ENCODE measurements around the gene PCGF1.

PCGF1 gene

DNA sequence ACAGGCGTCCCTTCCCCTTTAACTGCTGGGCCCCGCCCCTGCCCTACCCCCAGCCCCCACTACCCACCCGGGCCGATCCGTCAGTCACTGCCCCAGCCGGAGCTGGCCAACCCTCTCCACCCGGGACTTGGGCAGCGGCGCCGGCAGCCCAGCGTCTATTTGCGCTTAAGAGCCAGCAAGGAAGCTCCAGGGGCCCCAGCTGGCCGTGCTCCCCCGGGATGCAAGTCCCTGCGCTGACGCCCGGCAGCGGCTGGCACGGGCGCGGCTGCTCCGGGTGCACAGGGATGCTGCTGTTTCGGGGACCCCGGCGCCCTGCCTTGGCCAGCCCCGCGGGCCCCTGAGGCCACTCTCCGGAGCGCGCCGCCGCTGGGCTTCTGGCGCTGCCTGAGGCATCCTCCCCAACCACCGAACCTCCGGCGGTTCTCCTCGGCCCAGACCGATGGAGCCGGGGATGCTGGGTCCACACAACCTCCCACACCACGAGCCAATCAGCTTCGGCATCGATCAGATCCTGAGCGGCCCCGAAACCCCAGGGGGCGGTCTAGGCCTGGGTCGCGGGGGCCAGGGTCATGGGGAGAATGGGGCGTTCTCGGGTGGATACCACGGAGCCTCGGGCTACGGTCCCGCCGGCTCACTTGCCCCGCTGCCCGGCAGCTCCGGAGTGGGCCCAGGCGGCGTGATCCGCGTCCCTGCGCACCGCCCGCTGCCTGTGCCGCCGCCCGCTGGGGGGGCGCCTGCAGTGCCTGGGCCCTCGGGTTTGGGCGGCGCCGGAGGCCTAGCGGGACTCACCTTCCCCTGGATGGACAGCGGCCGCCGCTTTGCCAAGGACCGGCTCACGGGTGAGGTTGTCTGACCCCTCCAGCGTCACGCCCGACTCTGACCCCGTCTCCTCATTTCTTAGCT lies 7.1 kb upstream of the PCGF1 start, which contains the start of gene TLX2:
TLX2 (plus strand) TSS at position 83 of the 903 bp plus-strand sequence; CDS start at position 440, 357 bp downstream.
- no peak for DNase-seq

DNA sequence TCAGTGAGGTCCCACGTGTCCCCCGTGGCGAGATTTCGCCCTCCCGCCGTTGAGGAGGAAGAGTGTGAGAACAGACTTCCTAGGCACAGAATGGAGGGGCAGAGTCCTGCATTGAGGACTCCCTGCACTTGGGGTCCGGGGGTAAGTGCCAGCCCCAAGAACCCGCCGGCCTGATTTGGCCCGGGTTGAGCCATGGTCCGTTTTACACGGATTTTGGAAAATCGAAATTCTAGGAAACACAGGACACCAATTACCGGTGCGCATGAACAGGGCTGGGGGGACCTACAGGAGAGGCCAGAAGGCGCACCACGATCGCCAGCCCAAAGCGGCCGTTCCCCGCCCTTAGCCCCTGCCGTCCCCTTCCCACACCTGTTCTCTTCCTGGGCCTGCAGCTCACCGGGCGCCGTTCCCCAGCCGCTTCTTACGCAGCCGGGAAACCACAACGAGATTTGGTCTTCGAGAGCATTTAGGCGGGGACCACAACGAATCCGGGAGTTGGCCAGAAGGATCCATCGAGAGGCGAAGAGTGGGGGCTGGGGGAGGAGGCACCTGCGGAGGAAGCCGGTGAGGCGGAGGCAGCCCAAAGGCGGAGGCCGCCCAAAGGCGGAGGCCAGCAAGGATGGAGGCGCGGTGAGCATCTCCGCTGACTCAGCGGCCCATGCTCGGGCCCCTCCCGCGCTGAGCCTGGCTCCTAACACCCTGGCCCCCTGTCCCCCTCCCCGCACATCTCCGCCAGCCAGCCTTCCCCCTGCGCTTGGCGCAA lies 6.3 kb upstream of the PCGF1 start:
- no peak for DNase-seq

DNA sequence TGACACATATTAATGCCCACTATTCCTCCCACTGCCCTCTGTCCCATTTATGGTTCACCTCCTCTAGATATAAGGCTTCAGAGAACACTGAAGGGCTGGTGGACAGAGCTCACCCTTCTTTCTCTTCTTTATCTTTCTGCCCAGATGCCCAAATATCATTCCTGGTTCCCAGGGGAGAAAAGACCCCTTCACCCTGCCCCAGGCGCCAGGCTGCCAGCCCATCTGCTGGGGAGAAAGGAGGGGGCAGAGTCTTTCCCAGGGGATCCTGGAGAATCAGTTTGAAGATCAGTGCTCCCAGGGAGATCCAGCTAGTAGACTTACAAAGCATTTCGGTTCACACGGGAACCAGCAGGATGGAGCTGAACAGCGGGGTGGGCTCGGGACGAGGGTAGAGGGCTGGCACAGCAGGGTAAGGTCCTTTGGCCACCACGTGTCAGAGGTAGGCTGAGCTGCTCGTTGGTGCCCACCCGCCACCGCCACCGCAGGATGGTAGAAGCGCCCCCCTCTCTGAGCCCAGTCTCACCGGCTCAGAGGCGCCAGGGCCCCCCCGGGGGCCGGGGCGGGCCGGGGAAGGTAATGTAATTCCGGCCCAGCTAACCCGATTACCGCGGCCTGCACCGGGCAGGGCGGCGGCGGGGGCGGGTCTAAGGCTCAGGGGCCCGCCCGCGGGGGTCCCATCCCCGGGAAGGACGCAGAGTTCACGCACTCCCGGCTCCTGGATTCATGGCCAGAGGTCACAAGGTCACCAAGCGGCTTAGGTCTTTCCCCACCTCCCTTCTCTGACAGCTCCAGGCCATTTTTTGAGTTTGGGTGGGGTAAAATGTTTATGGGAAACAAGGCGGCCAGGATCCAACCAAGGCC lies 5.5 kb upstream of the PCGF1 start:
- DNase-seq = no peak

DNA sequence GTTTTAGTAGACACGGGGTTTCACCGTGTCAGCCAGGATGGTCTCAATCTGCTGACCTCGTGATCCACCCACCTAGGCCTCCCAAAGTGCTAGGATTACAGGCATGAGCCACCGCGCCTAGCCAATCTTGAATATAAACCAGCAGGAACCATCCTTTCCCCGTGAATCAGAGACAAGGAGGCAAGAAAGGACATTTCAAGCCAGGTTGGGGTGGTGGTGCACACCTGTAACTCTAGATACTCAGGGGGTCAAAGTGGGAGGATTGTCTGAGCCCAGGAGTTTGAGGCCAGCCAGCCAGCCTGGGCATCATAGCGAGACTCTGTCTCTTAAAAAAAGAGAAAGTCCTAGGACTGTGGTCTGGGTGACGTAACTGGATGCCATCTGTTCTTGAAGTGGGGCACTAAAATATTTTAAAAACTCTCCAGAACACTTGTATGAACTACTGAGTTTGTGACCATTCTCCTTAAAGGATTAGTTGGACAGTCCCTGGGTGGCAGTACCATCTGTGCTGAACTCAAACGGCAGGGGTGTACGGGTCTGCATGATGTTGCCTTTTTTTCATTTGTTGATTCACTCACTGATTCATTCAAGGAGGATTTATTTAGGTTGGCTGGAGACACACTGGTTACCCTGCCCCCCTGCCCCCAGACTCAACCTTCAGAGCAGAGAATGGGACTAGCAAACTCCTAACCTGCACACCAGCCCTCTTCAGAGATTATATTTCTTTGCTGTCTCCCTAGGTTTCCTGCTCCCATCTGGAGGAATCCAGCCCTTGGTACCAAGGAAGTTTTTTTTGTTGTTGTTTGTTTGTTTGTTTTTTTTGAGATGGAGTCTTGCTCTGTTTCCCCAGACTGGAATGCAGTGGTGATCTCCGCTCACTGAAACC lies 3.9 kb upstream of the PCGF1 start:
- DNase-seq = no peak

DNA sequence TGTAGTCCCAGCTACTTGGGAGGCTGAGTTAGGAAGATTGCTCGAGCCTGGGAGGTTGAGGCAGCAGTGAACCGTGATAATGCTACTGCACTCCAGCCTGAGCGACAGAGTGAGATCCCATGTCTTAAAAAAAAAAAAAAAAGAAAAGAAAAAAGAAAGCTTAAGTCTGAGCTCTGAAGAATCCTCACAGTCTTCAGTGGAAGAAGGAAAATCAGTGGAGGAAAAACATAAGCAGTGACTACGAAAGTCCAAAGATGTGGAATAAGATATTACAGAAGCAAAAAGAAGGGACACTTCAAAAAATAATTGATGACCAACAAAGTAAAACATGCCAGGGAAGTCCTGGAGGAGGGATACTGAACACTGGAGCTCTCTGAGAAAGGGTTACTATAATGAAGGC lies 2.8 kb upstream of the PCGF1 start:
- no peak for DNase-seq

DNA sequence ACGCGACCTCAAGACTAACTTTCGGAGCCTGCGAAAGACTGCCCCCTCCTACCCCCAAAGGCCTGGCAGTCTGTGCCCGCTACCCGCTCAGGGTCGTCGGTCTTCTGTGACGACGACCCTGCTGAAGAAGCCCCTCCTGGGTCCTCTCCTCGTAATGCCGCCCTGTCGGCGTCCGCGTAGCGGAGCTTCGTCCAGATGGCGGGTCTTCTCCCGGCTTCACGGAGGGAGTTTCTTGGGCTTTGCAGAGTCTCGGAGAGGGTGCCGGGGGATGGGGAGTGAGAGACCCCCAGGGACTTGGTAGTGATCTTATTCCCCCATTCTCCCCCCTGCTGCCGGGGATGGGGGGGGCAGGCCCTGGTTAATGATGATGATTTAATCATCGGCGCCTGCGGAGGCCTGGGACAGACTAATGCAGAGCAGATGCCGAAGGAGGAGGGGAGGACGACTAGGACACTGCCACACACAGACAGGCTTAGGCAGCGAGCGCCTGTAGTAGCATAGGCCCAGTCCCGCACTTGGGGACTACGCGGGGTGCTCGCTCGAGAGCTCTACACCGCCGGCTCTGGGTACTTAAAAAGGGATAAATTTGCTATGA lies 528 bp upstream of the PCGF1 start:
- DNase-seq = no peak

DNA sequence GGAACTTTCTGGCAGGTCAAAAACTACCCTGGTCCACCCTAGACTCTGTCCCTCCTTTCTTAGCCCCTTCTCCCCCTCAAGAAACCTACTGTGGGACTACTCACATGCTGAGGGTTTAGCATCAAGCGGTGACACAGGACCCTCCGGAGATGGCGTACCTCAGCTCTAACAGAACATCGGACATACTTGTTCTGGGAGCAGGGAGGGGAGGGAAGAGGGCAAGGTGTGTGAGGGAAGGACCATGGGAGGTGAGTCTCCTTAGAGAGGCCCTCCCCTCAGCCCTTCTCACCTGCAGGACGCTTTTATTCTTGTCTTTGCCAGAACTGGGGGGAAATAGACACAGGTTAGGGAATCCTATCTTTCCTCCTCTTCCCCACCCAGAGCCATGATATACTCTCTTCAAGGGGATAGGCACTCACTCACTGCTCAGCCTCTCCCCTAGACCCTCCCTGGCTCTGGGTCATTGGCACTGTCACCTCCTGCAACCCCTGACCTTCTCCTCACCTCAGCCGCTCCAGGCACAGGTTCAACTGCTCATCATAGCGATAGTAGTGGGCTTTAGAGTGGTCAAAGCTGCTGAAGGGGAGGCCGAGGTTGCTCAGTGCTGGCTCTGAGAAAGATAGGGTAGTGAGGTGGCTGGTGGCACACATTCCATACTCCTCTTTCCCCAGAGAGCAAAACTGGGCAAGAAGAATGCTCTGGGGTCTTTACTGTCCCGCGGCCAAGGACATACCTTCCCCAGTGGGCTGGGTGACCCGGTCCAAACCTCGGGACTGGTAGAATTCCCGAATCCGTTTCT lies 1.8 kb downstream of the PCGF1 start:
- no peak for DNase-seq

DNA sequence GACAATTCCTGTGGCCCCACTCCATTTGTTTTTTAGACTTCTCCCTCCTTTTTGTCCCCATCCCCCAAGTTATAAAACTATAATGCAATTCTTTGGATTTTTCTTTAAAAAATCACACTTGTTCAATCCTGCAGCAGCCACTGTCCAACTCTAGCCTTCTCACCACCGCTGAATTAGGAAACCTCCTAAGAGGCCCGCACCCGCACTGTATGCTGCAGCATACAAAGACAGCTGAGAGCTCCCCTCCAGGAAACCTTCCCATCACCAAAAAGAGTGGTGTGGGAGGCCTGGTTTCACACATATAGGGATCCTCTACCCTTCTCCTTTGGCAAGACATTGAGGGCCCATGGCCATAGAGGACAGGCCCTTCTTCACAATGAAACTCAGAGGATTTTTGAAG lies 2.9 kb downstream of the PCGF1 start:
- no peak for DNase-seq

DNA sequence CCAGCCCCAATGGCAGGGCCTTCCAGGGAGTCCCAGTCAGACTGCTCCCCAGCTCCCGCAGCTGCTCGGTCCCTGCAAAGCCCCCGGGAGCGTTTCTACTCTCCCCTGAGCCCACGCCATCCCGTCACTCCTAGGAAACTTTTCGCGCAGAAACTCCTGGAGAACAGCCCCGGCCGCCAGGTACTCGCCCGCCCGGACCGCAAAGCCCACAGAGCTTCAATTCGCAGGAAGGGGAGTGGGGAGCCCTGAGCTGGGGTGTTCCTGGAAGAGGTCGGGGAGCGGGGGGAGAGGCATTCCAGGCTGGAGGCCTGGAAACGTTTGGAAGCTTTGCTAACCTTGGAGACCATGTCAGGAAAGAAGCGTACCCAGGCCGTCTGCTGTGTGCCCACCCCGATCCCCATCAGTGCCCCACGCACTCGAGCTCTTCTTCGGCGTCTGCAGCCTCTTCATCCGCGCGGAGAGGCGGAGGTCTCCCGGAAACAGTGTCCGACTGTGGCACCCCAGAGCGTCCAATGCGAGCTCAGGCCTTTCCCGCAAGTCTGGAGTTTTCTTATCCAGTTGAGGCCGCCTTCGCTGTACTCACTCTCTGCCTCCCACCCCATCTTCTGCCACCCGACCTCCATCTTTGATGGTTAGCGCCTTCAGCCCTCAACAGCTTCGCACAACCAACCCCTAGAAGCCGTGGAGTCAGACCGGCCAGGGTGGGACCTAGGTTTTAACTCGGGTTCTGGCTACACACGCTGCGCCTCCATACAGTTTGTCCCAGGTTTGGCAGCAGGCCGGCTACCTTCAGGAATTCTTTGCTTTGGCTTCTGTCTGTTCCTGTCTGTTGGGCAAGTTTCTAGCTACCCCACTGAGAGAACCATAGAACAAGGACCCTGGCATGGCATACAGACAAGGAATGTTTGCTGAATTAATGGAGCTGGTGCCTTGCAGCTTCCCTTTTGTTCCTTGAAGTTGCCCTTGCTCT lies 3.7 kb downstream of the PCGF1 start:
- no peak for DNase-seq

DNA sequence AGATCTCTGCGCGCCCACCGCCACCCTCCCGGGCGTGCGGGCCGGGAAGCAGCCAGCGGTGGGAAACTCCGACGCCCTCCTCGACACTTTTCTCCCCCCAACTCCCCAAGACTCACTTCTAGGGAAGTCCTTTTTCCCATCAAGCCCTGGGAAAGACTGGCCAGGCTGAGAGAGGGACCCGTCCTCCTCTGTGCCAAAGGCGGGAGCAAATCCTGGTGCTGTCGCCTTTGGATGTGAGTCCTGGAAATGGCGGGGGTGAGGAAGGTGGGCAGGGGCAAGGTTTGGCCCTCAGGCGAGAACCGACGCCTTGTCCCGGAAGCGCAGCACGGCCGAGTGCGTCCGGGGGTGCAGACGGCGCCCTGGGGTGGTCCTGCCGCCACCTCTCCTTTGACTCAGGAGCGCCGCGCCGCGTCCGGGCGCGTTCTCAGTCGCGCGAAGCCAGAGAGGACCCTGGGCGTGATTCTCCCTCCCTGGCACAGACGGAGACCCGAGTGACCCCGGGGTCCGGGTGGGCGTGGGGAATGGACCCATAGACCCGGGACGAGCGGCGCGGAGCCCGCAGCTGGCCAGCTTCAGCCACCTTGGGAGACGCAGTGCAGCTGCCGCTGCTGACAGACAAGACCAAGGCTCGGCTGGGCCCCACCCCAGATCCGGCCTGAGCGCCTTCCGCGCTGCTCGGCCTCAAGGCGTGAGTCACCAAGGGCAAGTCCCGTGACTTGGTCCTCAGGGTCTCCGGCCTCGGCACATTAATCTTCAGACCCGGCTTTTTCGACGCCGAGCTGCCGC lies 4.6 kb downstream of the PCGF1 start:
- DNase-seq = no peak

DNA sequence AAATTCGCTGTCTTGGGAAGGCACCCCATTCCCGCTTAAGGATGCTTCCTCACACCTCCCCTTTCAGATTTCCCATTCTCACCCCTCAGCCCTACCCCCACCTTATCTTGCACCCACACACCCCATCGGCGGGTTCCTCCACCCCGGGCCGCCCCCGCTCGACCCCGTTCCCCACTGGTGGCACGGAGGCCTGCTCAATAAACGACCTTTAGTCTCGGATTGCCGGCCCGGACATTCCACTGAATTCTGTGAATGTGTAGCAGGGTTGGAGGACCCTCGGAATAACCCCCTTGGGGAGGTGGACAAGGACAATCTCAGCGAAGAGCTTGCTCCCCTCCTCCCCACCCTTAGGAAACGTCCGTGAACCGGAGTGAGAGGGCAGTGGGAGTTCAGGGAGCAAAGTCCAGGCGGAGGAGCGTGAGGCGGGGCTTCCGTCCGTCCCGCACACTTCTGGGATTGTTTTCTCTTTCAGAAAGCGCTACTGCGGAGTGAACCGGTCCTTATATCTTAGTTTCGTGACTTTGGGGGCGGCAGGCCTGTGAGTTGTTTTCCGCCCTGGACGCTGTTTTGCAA lies 5.3 kb downstream of the PCGF1 start:
- no peak for DNase-seq

DNA sequence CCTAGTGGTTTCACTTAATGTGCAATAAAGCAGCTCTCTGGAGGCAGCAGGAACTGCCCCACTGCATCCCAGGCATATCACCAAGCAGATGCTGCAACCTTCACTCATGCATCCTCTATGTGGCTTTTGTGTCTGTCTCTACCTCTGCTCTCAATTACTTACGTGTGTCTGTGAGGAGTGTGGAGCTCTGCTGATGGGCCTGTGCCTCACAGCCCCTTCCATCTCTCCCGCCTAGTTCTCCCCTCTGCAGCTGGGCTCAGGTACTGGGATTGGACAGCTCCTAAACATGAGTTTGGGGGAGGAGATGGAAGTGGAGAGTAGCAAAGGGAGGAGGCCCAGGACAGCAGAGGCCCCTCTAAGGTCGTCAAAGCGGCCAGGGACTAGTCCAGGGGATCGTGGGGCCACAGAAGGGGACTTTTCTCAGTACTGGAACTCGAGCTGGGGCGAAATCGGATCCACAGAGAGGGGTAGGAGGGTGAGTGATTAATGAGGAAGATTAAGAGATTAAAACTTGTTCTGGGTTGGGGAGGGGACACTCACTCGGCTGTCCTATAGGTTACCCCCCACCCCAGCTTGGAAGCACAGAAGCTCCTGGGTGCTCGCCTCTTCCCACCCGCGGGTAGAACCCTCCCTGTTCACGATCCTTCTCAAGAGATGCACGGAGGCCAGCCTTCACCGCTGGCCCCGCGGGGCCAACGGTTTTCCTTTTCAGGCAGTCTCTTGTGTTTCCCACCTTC lies 6.0 kb downstream of the PCGF1 start:
- DNase-seq = no peak

DNA sequence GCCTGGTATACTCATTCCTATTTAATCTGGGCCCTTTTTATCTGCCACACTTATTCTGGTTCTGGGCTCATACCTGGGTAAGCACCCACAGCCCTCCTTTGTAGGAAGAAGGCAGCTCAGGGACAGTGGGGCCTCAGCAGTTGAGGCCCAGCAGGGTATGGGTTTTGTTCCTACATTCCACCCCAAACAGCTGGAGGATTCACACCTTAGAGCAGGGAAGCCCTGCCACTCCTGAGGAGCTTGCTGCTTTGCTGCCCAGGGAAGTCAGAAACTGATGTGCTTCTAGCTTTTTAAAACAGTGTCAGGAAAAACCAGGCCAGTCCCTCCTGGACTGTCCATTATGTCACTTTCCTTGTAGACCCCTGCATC lies 6.9 kb downstream of the PCGF1 start:
- DNase-seq = no peak

DNA sequence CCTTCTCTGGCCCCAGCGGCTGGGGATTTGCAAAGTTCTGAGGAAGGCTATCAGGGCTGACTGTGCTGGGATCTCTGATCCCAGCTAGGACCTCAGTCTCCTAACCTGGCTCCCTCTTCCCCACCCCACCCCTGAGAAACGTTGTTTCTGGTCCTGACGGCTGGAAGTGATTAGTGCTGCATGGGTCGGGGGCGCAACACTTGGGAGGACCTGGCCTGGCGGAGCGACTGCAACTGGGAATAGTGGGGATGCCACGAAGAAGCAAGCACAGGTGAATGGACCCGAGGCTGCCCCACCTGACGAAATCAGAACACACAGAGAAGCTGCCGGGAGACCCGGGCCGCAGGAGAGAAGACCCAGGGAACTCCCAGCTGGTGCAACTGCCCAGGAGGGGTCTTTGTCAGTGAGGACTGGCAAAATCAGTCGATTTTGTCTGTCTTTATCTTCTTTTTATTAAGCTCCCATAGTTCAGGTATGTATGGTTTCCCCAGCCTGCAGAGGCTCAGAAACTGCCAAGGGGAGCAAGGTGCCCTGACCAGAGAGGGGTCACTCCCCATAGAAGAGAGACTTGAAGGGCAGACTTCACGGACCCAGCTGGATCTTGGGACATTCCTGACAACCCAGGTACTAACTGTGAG lies 7.4 kb downstream of the PCGF1 start:
- no peak for DNase-seq

DNA sequence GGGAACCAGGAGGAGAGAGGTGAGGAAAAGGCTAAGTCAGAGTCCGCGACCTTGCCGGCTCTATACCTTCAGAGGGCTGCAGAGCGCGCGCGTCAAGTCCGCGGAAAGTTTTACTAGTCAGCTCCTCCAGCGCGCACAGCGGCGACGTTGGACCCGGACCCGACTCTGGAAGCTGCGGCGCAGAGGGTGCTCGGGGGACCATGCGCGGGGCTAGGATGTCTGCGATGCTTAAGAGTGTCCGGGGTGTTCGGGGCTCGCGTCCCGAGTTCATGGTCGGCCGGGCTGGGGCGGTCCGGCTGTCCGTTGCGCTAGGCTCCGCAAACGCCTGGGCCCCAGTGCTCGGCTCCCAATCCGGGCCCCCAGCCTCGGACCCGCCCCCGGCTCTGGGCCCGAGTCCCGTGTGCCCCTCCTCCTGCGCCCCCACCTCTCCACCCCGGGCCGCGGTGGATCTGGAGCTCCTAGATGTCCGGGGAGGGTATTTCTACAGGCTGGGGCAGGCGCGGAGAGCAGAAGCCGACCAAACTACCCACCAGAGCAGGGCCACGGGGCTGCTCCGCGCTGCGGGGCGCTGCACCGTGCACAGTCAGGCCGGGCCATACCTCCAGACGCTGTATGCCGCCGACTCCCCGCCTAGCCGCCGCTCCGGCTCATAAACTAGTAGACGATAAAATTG lies 8.1 kb downstream of the PCGF1 start, which contains the start of gene LBX2:
LBX2 (minus strand) TSS at position 337 of the 673 bp plus-strand sequence; CDS start at position 271, 66 bp downstream.
- DNase-seq = no peak
